Motor neuron (in vitro differentiated cells): ENCODE measurements around the gene SFXN4. TPM values are rescaled to one million over a fixed set of nuclear protein-coding genes. Genes with fewer than 3 reads are reported as not detected.
A peak's percentile ranks its signal among the peaks of the same experiment; 100 is the strongest.
"Not testable (repeated sequence)": the region's sequence is repeated elsewhere in the genome, so short reads cannot be mapped to it uniquely, and the experiment has no call there.

Experiments
- ATAC-seq, 8 experiments: fragments of 200-7000 bp; cut with Tn5 transposase; replicated peaks in 6 of 8; 2 replicates each; pipeline ENCODE4 v1.8.0; 2021; ENCODE audit warnings: mild to moderate bottlenecking in 8 of 8, moderate library complexity in 8 of 8
- H3K27ac ChIP-seq, 2 donors: fragments of 250-450 bp; sonication (Bioruptor Pico); 2 replicates each; pipeline ENCODE4 v1.9.0; 2021; ENCODE audit warnings: antibody characterized with exemption in 2 of 2, mild to moderate bottlenecking in 2 of 2, moderate library complexity in 1 of 2
- H3K4me1 ChIP-seq, 2 donors: fragments of 250-450 bp; sonication (Bioruptor Pico); replicated peaks in 1 of 2; 2 replicates each; pipeline ENCODE4 v1.6.1; 2021; ENCODE audit warnings: antibody characterized with exemption in 2 of 2, mild to moderate bottlenecking in 2 of 2, moderate library complexity in 1 of 2
- H3K4me3 ChIP-seq, 5 donors: fragments of 250-450 bp; sonication (Bioruptor Pico); 2 replicates each; pipeline ENCODE4 v1.9.0; 2021; ENCODE audit warnings: antibody characterized with exemption in 5 of 5, mild to moderate bottlenecking in 5 of 5, moderate library complexity in 4 of 5
- WGBS, 10 experiments: fragments of 450-650 bp; shearing (Covaris generic); methylation state at CpG; one replicate each; pipeline ENCODE4 v1.0.0; 2022; 5-methylcytosine and 5-hydroxymethylcytosine counted together
- in situ Hi-C, 9 experiments: fragments of 400-800 bp; cut with MboI; loops; one replicate each; pipeline ENCODE4 v1.15.0; 2021; ENCODE audit warnings: low sequenced_read_pairs in 9 of 9, low pct_unique_long_range_greater_than_20kb in 2 of 9; ENCODE audit not compliant: unreplicated experiment in 9 of 9
- total RNA-seq, 8 experiments: library from RNA; unstranded; fragments of 300-600 nt; gene quantifications; 2 replicates each; pipeline versions ENCODE4 v1.2.3 to v1.2.4, GENCODE V29; 2022

Gene SFXN4
- total RNA-seq, 8 experiments from 2014 or later, result 10.9 to 57.0 (median 21.8) TPM

GRCh38 chr10:119107771-119108170 is 57.7 kb downstream of the SFXN4 start:
- 60 to 100% (median 80%) methylated on average over 1 to 2 of the region's 2 CpGs; no CpG with 5 or more reads in 5 of the 10 experiments for WGBS, 10 experiments
- H3K4me3 ChIP-seq, H3K4me1 ChIP-seq, ATAC-seq, in situ Hi-C loops, H3K27ac ChIP-seq: not testable (repeated sequence)

GRCh38 chr10:119107106-119107505 is 58.4 kb downstream of the SFXN4 start:
- WGBS, 10 experiments, result 77 to 100% (median 100%) methylated on average over 1 to 6 of the region's 6 CpGs; no CpG with 5 or more reads in 3 of the 10 experiments
- in situ Hi-C loops, ATAC-seq, H3K4me1 ChIP-seq, H3K4me3 ChIP-seq, H3K27ac ChIP-seq: not testable (repeated sequence)

- H3K4me3 ChIP-seq, ATAC-seq: not testable (repeated sequence)
- 81 to 100% (median 100%) methylated on average over 1 to 5 of the region's 7 CpGs; no CpG with 5 or more reads in 3 of the 10 experiments for WGBS, 10 experiments
These were observed 59.6 kb downstream of the SFXN4 start for GRCh38 chr10:119105899-119106298.

GRCh38 chr10:119105155-119105554 is 60.4 kb downstream of the SFXN4 start:
- H3K4me1 ChIP-seq, result peaks cover 0 to 6% of the 10 kb centered on the region in 2 donors
- peak overlapping the region; percentile 80 to 95 (median 88) for H3K4me3 ChIP-seq
- in situ Hi-C loops, result no loop called here
- no peak overlapping the region for H3K27ac ChIP-seq
- 72 to 92% (median 84%) methylated on average over 3 to 10 of the region's 12 CpGs for WGBS, 10 experiments
- no peak for ATAC-seq

More at GRCh38 chr10:119105899-119106298, 59.6 kb downstream of the SFXN4 start:
- H3K4me1 ChIP-seq, H3K27ac ChIP-seq, in situ Hi-C loops: not testable (repeated sequence)

GRCh38 chr10:119104654-119105015 is 60.9 kb downstream of the SFXN4 start:
- H3K27ac ChIP-seq, result peak overlapping the region; percentile 39 to 82
- 0 to 3% (median 0%) methylated on average over 1 to 6 of the region's 22 CpGs; no CpG with 5 or more reads in 4 of the 10 experiments for WGBS, 10 experiments

DNA sequence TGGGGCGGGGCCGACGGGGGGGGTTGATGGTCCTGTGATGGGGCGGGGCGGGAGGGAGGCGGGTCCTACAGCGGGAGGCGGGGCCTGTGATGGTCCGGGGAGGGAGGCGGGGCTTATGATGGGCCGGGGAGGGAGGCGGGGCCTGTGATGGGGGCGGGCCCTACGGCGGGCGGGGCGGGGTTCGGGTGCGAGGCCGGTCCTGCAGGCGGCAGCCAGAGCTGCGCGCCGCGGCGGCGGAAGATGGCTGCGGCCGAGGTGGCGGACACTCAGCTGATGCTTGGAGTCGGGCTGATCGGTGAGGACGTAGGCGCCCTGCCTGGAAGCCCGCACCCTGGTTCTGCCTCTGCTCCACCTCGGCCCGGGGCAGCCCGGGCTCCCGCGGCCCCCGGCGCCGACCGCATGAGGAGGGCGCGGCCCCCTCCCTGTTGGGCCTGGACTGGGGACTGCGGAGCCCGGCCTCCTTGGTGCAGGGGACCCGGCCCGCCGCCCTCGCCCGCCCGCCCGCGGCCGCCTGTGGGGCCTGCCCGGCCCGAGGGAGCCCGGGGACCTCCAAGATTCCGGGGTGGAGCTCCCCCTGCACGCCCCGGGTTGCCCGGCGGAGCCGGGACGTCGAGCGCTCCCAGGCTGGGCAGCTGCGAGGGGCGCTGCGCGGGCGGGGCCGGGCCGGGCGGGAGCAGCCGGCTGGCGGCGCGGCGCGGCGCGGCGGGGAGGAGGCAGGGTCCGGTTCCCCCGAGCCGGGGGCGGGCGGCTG is 61.4 kb downstream of the SFXN4 start, which contains the start of gene DENND10:
Gene DENND10, plus strand, starts transcription at position 211 of the 751 bp plus-strand sequence. Its CDS starts 30 bp downstream, at position 241.
- ATAC-seq, result peak; percentile 81 to 89 (median 85)

More at GRCh38 chr10:119104654-119105015, 60.9 kb downstream of the SFXN4 start:
- in situ Hi-C loops, result no loop called here
- H3K4me1 ChIP-seq, result peaks cover 0 to 6% of the 10 kb centered on the region in 2 donors
- peak; percentile 22 to 54 (median 44) for ATAC-seq
- peak overlapping the region; percentile 80 to 95 (median 88) for H3K4me3 ChIP-seq

GRCh38 chr10:119103241-119103902 is 62.1 kb downstream of the SFXN4 start:
- Histone ChIP-seq H3K4me3 (peak overlapping the region in 1 of 5 donors; percentile 9), H3K27ac (no peak overlapping the region), H3K4me1 (peaks cover 0 to 6% of the 10 kb centered on the region in 2 donors)
- in situ Hi-C loops, result no loop called here
- ATAC-seq, result peak in 3 of 8 experiments; percentile 49 to 62 (median 60)
- 0 to 97% (median 68%) methylated on average over 1 to 11 of the region's 12 CpGs; no CpG with 5 or more reads in 3 of the 10 experiments for WGBS, 10 experiments

More for the DNA sequence above, 61.4 kb downstream of the SFXN4 start, which contains the start of gene DENND10:
- peak within 1 kb of the TSS; percentile 80 to 95 (median 88) for H3K4me3 ChIP-seq
- H3K4me1 ChIP-seq, result peaks cover 0 to 6% of the 10 kb centered on the region in 2 donors
- in situ Hi-C loops, result no loop called here
- H3K27ac ChIP-seq, result peak within 1 kb of the TSS; percentile 39 to 82
- WGBS, 10 experiments, result 0% methylated on average over 2 to 3 of the region's 91 CpGs; no CpG with 5 or more reads in 8 of the 10 experiments

- ATAC-seq, result no peak
- in situ Hi-C loops, result no loop called here
- WGBS, 10 experiments, result 40 to 92% (median 80%) methylated on average over 1 to 10 of the region's 10 CpGs
- H3K27ac ChIP-seq, result no peak overlapping the region
- no peak overlapping the region for H3K4me3 ChIP-seq
- H3K4me1 ChIP-seq, result peaks cover 0 to 6% of the 10 kb centered on the region in 2 donors
These were observed 64.0 kb downstream of the SFXN4 start for GRCh38 chr10:119101366-119102098.

GRCh38 chr10:119100434-119101238 is 64.9 kb downstream of the SFXN4 start:
- Histone ChIP-seq H3K4me3 (no peak overlapping the region), H3K27ac (no peak overlapping the region), H3K4me1 (peaks cover 0 to 6% of the 10 kb centered on the region in 2 donors)
- ATAC-seq, result no peak
- WGBS, 10 experiments, result 17 to 89% (median 77%) methylated on average over 1 to 3 of the region's 3 CpGs; no CpG with 5 or more reads in 3 of the 10 experiments
- in situ Hi-C loops, result no loop called here

DNA sequence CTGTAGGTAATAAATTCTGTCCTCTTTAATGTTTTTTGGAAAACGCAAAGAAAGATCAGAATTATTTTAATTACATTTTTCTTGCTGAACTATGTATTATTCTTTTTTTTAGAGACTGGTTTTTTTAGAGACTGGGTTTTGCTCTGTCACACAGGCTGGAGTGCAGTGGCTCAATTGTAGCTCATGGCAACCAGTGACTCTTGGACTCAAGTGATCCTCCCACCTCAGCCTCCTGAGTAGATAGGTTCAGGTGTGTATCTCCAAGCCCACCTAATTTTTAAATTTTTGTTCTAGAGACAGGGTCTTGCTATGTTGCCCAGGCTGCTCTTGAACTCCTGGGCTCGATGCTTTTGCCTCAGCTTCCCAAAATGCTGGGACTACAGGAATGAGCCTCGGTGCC is 66.9 kb downstream of the SFXN4 start:
- Histone ChIP-seq H3K27ac (no peak overlapping the region), H3K4me3 (no peak overlapping the region), H3K4me1 (no peaks in the 10 kb centered on the region)
- WGBS, 10 experiments, result 44 to 100% (median 88%) methylated on average over 1 to 3 of the region's 3 CpGs; no CpG with 5 or more reads in 1 of the 10 experiments
- in situ Hi-C loops, result no loop called here
- no peak for ATAC-seq

DNA sequence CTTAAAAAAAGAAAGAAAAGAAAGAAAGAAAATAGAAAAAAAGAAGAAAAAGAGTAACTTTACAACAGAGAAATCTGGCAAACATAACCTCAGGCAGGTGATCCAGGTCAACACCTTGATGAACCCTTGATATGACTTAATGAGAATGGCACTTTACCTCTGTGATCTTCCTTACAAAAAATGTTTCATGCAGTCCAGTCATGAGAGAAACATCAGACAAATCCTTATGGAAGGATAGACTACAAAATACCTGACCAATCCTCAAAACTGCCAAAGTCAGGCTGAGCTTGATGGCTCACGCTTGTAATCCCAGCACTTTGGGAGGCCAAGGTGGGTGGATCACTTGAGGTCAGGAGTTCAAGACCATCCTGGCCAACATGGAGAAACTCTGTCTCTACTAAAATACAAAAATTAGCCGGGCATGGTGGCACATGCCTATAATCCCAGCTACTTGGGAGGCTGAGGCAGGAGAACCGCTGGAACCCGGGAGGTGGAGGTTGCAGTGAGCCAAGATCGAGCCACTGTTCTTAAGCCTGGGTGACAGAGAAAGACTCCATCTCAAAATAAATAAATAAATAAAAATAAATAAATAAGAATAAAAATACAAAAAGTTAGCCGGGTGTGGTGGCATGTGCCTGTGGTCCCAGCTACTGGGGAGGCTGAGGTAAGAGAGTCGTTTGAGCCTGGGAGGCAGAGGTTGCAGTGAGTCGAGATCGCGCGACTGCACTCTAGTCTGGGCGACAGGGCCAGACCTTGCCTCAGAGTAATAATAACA is 68.7 kb downstream of the SFXN4 start:
- WGBS, 10 experiments, result 67 to 100% (median 97%) methylated on average over 1 to 12 of the region's 12 CpGs
- H3K27ac ChIP-seq, in situ Hi-C loops, H3K4me3 ChIP-seq, ATAC-seq, H3K4me1 ChIP-seq: not testable (repeated sequence)
